Endothelial cell (in vitro differentiated cells): Measurements from ENCODE around the gene CCT3. TPM values are rescaled to one million over a fixed set of nuclear protein-coding genes. Genes with fewer than 3 reads are reported as not detected.

ENCODE experiments used
- DNase-seq: peaks from one replicate; pipeline ENCODE4 v3.0.0; 2021; ENCODE audit warnings: low spot score
- H3K27ac Mint-ChIP-seq: one replicate; pipeline ENCODE4 v1.8.0; 2021; ENCODE audit warnings: mixed read lengths, inconsistent platforms; ENCODE audit not compliant: unreplicated experiment
- H3K27me3 Mint-ChIP-seq: one replicate; pipeline ENCODE4 v1.8.0; 2021; ENCODE audit warnings: mild to moderate bottlenecking, moderate library complexity, mixed read lengths, inconsistent platforms; ENCODE audit not compliant: unreplicated experiment
- H3K36me3 Mint-ChIP-seq: one replicate; pipeline ENCODE4 v1.8.0; 2021; ENCODE audit warnings: mild to moderate bottlenecking, low read depth, mixed read lengths, inconsistent platforms; ENCODE audit not compliant: unreplicated experiment
- H3K4me1 Mint-ChIP-seq: one replicate; pipeline ENCODE4 v1.8.0; 2021; ENCODE audit warnings: mild to moderate bottlenecking, mixed read lengths, inconsistent platforms; ENCODE audit not compliant: unreplicated experiment
- H3K4me3 Mint-ChIP-seq: one replicate; pipeline ENCODE4 v1.8.0; 2021; ENCODE audit warnings: mild to moderate bottlenecking, mixed read lengths, inconsistent platforms; ENCODE audit not compliant: unreplicated experiment
- H3K9me3 Mint-ChIP-seq: one replicate; pipeline ENCODE4 v1.8.0; 2021; ENCODE audit warnings: mixed read lengths, inconsistent platforms; ENCODE audit not compliant: unreplicated experiment
- CTCF ChIP-seq: fragments of 200-600 bp; sonication (generic); IDR thresholded peaks from one replicate; pipeline ENCODE4 v1.5.0; 2021; ENCODE audit warnings: antibody characterized with exemption; ENCODE audit not compliant: unreplicated experiment
- total RNA-seq: library from RNA; stranded (reverse); fragmentation: NEBNext Ultra II Directional; extraction: Animal tissue kit (Norgen Biotek cat#: 25700); gene quantifications from one replicate; pipeline ENCODE4 v1.2.1, GENCODE V29; 2021; ENCODE audit not compliant: unreplicated experiment

CCT3 gene
- total RNA-seq, 1 donor from 2014 or later: 218 TPM

- TF ChIP-seq CTCF: no peak
- Mint-ChIP-seq H3K27me3 (peaks cover 8% of the 10 kb centered on the region), H3K27ac (no peak overlapping the region), H3K4me3 (no peak overlapping the region), H3K9me3 (no peaks in the 10 kb centered on the region), H3K36me3 (no peaks in the 10 kb centered on the region), H3K4me1 (peaks cover 4% of the 10 kb centered on the region)
- DNase-seq: no peak
These were observed 27.7 kb upstream of the CCT3 start for GRCh38 chr1:156365754-156366153.

- Mint-ChIP-seq H3K27ac (no peak overlapping the region), H3K4me1 (peaks cover 6% of the 10 kb centered on the region)
These were observed 22.4 kb upstream of the CCT3 start for GRCh38 chr1:156360534-156360933.

GRCh38 chr1:156359973-156360372, 21.9 kb upstream of the CCT3 start:
- Mint-ChIP-seq H3K27ac (no peak overlapping the region), H3K27me3 (peaks cover 9% of the 10 kb centered on the region), H3K36me3 (no peaks in the 10 kb centered on the region), H3K4me1 (peaks cover 6% of the 10 kb centered on the region), H3K9me3 (no peaks in the 10 kb centered on the region), H3K4me3 (no peak overlapping the region)
- TF ChIP-seq CTCF: no peak
- peak; percentile 34 for DNase-seq

More at GRCh38 chr1:156360534-156360933, 22.4 kb upstream of the CCT3 start:
- DNase-seq: no peak
- no peak overlapping the region for H3K4me3 Mint-ChIP-seq
- no peaks in the 10 kb centered on the region for H3K9me3 Mint-ChIP-seq
- peaks cover 8% of the 10 kb centered on the region for H3K27me3 Mint-ChIP-seq
- no peaks in the 10 kb centered on the region for H3K36me3 Mint-ChIP-seq
- no peak for TF ChIP-seq CTCF

- Mint-ChIP-seq H3K4me3 (no peak overlapping the region), H3K4me1 (peaks cover 6% of the 10 kb centered on the region), H3K9me3 (no peaks in the 10 kb centered on the region), H3K27me3 (peaks cover 10% of the 10 kb centered on the region), H3K36me3 (no peaks in the 10 kb centered on the region), H3K27ac (no peak overlapping the region)
- no peak for TF ChIP-seq CTCF
- no peak for DNase-seq
These were observed 21.2 kb upstream of the CCT3 start for GRCh38 chr1:156359249-156359648.

- DNase-seq: no peak
- Mint-ChIP-seq H3K36me3 (no peaks in the 10 kb centered on the region), H3K9me3 (no peaks in the 10 kb centered on the region), H3K4me3 (no peak overlapping the region), H3K4me1 (peaks cover 6% of the 10 kb centered on the region), H3K27ac (no peak overlapping the region), H3K27me3 (peaks cover 10% of the 10 kb centered on the region)
- no peak for TF ChIP-seq CTCF
These were observed 20.5 kb upstream of the CCT3 start for GRCh38 chr1:156358641-156359040.
